OCI-LY7 (cell line): ENCODE measurements around the gene PDS5A. TPM values are rescaled to one million over a fixed set of nuclear protein-coding genes. Genes with fewer than 3 reads are reported as not detected.

Experiments used
- BruUV-seq: library from RNA; stranded (reverse); fragments of 400-500 nt; replicated peaks from 2 replicates; lab custom pipeline; 2021; lab: Mats Ljungman, UMichigan
- CTCF ChIA-PET: fragments of 300-600 bp; sonication (Branson Sonifier 250); formaldehyde crosslinking; loops from one replicate; lab custom pipeline; 2022; ENCODE audit warnings: antibody characterized with exemption; ENCODE audit not compliant: unreplicated experiment; lab: Charles Lee
- POLR2A ChIA-PET: fragments of 300-600 bp; sonication (Branson Sonifier 250); formaldehyde crosslinking; loops from one replicate; lab custom pipeline; 2022; ENCODE audit warnings: antibody characterized with exemption; lab: Charles Lee
- DNase-seq: peaks from one replicate; pipeline ENCODE4 v3.0.0-alpha.2; 2015; ENCODE audit warnings: low spot score
- H2AFZ ChIP-seq: fragments of 200-600 bp; sonication (generic), shearing (Covaris generic); 2 replicates; pipeline ENCODE4 v1.6.1; 2014; ENCODE audit warnings: mild to moderate bottlenecking, antibody characterized with exemption, low read length, moderate library complexity
- H3K27ac ChIP-seq: fragments of 200-600 bp; sonication (generic); 2 replicates; pipeline ENCODE4 v1.5.1; 2014; ENCODE audit warnings: mixed run types, low read depth, mild to moderate bottlenecking, moderate library complexity, low read length, inconsistent platforms; ENCODE audit not compliant: poor library complexity, severe bottlenecking
- H3K36me3 ChIP-seq: fragments of 200-600 bp; sonication (generic); 2 replicates; pipeline ENCODE4 v1.6.1; 2014; ENCODE audit warnings: mild to moderate bottlenecking, antibody characterized with exemption, low read length, moderate library complexity, mixed read lengths; ENCODE audit not compliant: insufficient read depth
- H3K4me1 ChIP-seq: fragments of 200-600 bp; sonication (generic); 2 replicates; pipeline ENCODE4 v1.5.1; 2014; ENCODE audit warnings: mild to moderate bottlenecking, low read length; ENCODE audit not compliant: insufficient read depth, poor library complexity, severe bottlenecking
- H3K4me2 ChIP-seq: fragments of 200-600 bp; sonication (generic); 2 replicates; pipeline ENCODE4 v1.6.1; 2014; ENCODE audit warnings: mild to moderate bottlenecking, low read length
- H3K4me3 ChIP-seq: fragments of 200-600 bp; sonication (generic); 2 replicates; pipeline ENCODE4 v1.5.1; 2014; ENCODE audit warnings: mild to moderate bottlenecking, low read depth, low read length; ENCODE audit not compliant: poor library complexity, severe bottlenecking
- H3K79me2 ChIP-seq: fragments of 200-600 bp; sonication (generic); 2 replicates; pipeline ENCODE4 v1.6.1; 2016; ENCODE audit warnings: low read depth, mild to moderate bottlenecking, low read length, moderate library complexity, mixed read lengths; ENCODE audit not compliant: insufficient read depth
- H3K9me2 ChIP-seq: fragments of 200-600 bp; sonication (generic); 2 replicates; pipeline ENCODE4 v1.6.1; 2016; ENCODE audit warnings: mild to moderate bottlenecking, low read length, mixed read lengths; ENCODE audit not compliant: insufficient read depth
- H3K9me3 ChIP-seq: fragments of 200-600 bp; sonication (generic); 2 replicates; pipeline ENCODE4 v1.6.1; 2014; ENCODE audit warnings: mild to moderate bottlenecking, mixed run types, low read length, mixed read lengths
- H4K20me1 ChIP-seq: fragments of 200-600 bp; sonication (generic); 2 replicates; pipeline ENCODE4 v1.6.1; 2014; ENCODE audit warnings: mild to moderate bottlenecking, antibody characterized with exemption, low read length, moderate library complexity, mixed read lengths; ENCODE audit not compliant: insufficient read depth
- CTCF ChIP-seq: fragments of 200-600 bp; sonication (generic); conservative IDR thresholded peaks from 2 replicates; pipeline ENCODE4 v1.5.1; 2014; ENCODE audit warnings: mild to moderate bottlenecking, antibody characterized with exemption, low read length, moderate library complexity, mixed read lengths
- EZH2phosphoT487 ChIP-seq: fragments of 200-600 bp; sonication (generic); IDR thresholded peaks from 2 replicates; pipeline ENCODE4 v1.6.1; 2018; ENCODE audit warnings: low read depth, borderline replicate concordance, mild to moderate bottlenecking, mixed run types, antibody characterized with exemption, low read length, moderate library complexity, mixed read lengths
- intact Hi-C: fragments of 100-400 bp; cut with micrococcal nuclease; formaldehyde crosslinking; loops from one replicate; pipeline ENCODE4 v1.10.0; 2022; ENCODE audit not compliant: unreplicated experiment
- total RNA-seq, 2 experiments: library from RNA; depleted of rRNA in 1 of 2; stranded (reverse); fragments of >200 nt in 1 of 2; shearing (Covaris generic) in 1 of 2; gene quantifications; 2 replicates each; pipeline ENCODE4 v1.2.3, GENCODE V29; 2014 to 2022

PDS5A gene
- total RNA-seq, 2 experiments from 2014 or later = 69.5 to 114 TPM

DNA sequence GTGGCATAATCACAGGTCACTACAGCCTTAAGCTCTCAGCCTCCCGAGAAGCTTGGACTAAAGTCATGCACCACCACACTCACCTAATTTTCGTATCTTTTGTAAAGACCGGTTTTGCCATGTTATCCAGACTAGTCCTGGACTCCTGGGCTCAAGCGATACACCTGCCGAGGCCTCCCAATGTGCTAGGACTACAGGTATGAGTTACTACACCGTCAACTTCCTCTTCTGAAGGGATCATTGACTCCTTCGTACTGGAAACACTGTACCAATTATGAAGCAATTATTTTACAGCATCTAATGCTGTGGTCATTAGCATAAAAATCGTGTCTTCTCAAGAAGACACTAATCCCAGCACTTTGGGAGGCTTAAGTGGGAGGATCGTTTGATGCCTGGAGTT is 35.2 kb downstream of the PDS5A start:
- H3K4me1 ChIP-seq = peaks cover 23% of the 10 kb centered on the region
- H3K4me2 ChIP-seq = no peak overlapping the region
- DNase-seq = no peak
- H3K9me2 ChIP-seq = no peaks in the 10 kb centered on the region
- H3K4me3 ChIP-seq = no peak overlapping the region
- H3K79me2 ChIP-seq = peaks cover 100% of the 10 kb centered on the region
- H4K20me1 ChIP-seq = peaks cover 15% of the 10 kb centered on the region; the same call in 1 of the 2 replicates
- no TSS peak for BruUV-seq
- TF ChIP-seq CTCF (no peak), EZH2phosphoT487 (no peak)
- peaks cover 45% of the 10 kb centered on the region for H3K36me3 ChIP-seq
- no peak overlapping the region for H2AFZ ChIP-seq
- no peaks in the 10 kb centered on the region for H3K9me3 ChIP-seq
- POLR2A ChIA-PET = interaction anchor here (1.1 kb wide), 1 partner anchor 17 kb away, joined by 4 read pairs; no protein-coding TSS in a partner anchor
- no peak overlapping the region for H3K27ac ChIP-seq
- intact Hi-C loops = no loop called here
- CTCF ChIA-PET = no interaction called here

GRCh38 chr4:39941682-39942217 is 36.0 kb downstream of the PDS5A start:
- no peak overlapping the region for H3K27ac ChIP-seq
- H3K9me3 ChIP-seq = no peaks in the 10 kb centered on the region
- peaks cover 15% of the 10 kb centered on the region; the same call in 1 of the 2 replicates for H4K20me1 ChIP-seq
- intact Hi-C loops = no loop called here
- TF ChIP-seq EZH2phosphoT487 (no peak), CTCF (no peak)
- peaks cover 49% of the 10 kb centered on the region for H3K36me3 ChIP-seq
- no peak overlapping the region for H2AFZ ChIP-seq
- no peak for DNase-seq
- H3K4me1 ChIP-seq = peaks cover 16% of the 10 kb centered on the region
- H3K9me2 ChIP-seq = no peaks in the 10 kb centered on the region
- no peak overlapping the region for H3K4me3 ChIP-seq
- ChIA-PET POLR2A (interaction anchor here (1.0 to 1.1 kb wide), 2 partner anchors 15 to 18 kb away, joined by 3 to 4 read pairs; no protein-coding TSS in a partner anchor), CTCF (no interaction called here)
- peaks cover 100% of the 10 kb centered on the region for H3K79me2 ChIP-seq
- no peak overlapping the region for H3K4me2 ChIP-seq
- BruUV-seq = no TSS peak

- Histone ChIP-seq H3K9me2 (no peaks in the 10 kb centered on the region), H3K4me1 (peaks cover 19% of the 10 kb centered on the region), H3K79me2 (peaks cover 100% of the 10 kb centered on the region), H3K36me3 (peaks cover 72% of the 10 kb centered on the region), H3K9me3 (no peaks in the 10 kb centered on the region), H4K20me1 (peaks cover 13% of the 10 kb centered on the region; the same call in 1 of the 2 replicates), H2AFZ (no peak overlapping the region), H3K4me2 (no peak overlapping the region), H3K4me3 (no peak overlapping the region), H3K27ac (no peak overlapping the region)
- TF ChIP-seq CTCF (no peak), EZH2phosphoT487 (no peak)
- POLR2A ChIA-PET = interaction anchor here (0.6 to 1.7 kb wide), 3 partner anchors 24 to 36 kb away, joined by 3 to 7 read pairs (median 3); no protein-coding TSS in a partner anchor
- no TSS peak for BruUV-seq
- DNase-seq = no peak
- intact Hi-C loops = no loop called here
- CTCF ChIA-PET = no interaction called here
Measured at GRCh38 chr4:39937683-39938268, 39.9 kb downstream of the PDS5A start.
